Gastroesophageal sphincter (tissue), 4 donors: Measurements from ENCODE around the gene FBXL16. TPM values are rescaled to one million over a fixed set of nuclear protein-coding genes. Genes with fewer than 3 reads are reported as not detected.

Experiments
- ATAC-seq: fragments of 150-250 bp; one replicate; pipeline ENCODE4 v1.9.1; 2016; ENCODE audit warnings: mild to moderate bottlenecking, moderate library complexity
- H3K27ac ChIP-seq, 4 donors: fragments of 200-600 bp; sonication (generic) in 3 of 4; 1 replicate in 3 of 4; 2 replicates in 1 of 4; pipeline ENCODE4 v1.5.1; 2016 to 2019
- H3K27me3 ChIP-seq: fragments of 200-600 bp; sonication (generic); one replicate; pipeline ENCODE4 v1.5.1; 2019
- H3K36me3 ChIP-seq, 2 donors: fragments of 200-600 bp; sonication (generic); one replicate each; pipeline ENCODE4 v1.5.1; 2019; ENCODE audit warnings: control low read depth in 1 of 2
- H3K4me1 ChIP-seq, 3 donors: fragments of 200-600 bp; sonication (generic); 1 replicate in 2 of 3; 2 replicates in 1 of 3; pipeline ENCODE4 v1.5.1; 2016 to 2019; ENCODE audit warnings: control low read depth in 2 of 3
- H3K4me3 ChIP-seq, 2 donors: fragments of 200-600 bp; sonication (generic); one replicate each; pipeline ENCODE4 v1.5.1; 2019; ENCODE audit warnings: mild to moderate bottlenecking in 1 of 2, moderate library complexity in 1 of 2
- H3K9me3 ChIP-seq, 3 donors: fragments of 200-600 bp; sonication (generic); one replicate each; pipeline ENCODE4 v1.5.1; 2017 to 2019; ENCODE audit warnings: control low read depth in 2 of 3
- CTCF ChIP-seq, 4 experiments: fragments of 200-600 bp in 2 of 4; fragments of 450-650 bp in 2 of 4; sonication (generic) in 1 of 4; IDR thresholded peaks; one replicate each; pipeline ENCODE4 v1.5.1; 2017 to 2019; ENCODE audit warnings: antibody characterized with exemption in 4 of 4, mild to moderate bottlenecking in 2 of 4, moderate library complexity in 2 of 4
- EP300 ChIP-seq: sonication (generic); formaldehyde crosslinking; IDR thresholded peaks from one replicate; pipeline ENCODE4 v1.6.1; 2017; ENCODE audit warnings: antibody characterized with exemption, mild to moderate bottlenecking
- POLR2A ChIP-seq, 2 donors: fragments of 450-650 bp; IDR thresholded peaks; one replicate each; pipeline ENCODE4 v1.6.1; 2017; ENCODE audit warnings: antibody characterized with exemption in 2 of 2, mild to moderate bottlenecking in 2 of 2, moderate library complexity in 1 of 2
- POLR2AphosphoS5 ChIP-seq: sonication (generic); formaldehyde crosslinking; IDR thresholded peaks from one replicate; pipeline ENCODE4 v1.6.1; 2017; ENCODE audit warnings: antibody characterized with exemption
- WGBS, 2 donors: methylation state at CpG; one replicate each; pipeline ENCODE4 v1.1.5; 2018; ENCODE audit warnings: low coverage in 1 of 2; 5-methylcytosine and 5-hydroxymethylcytosine counted together
- total RNA-seq, 4 donors: library from RNA; depleted of rRNA; stranded (reverse); fragments of >200 nt; gene quantifications; one replicate each; pipeline ENCODE4 v1.1.0, GENCODE V29; 2016

Gene FBXL16
- total RNA-seq, 4 donors from 2014 or later = 0.27 to 1.4 (median 0.35) TPM

- 32% methylated on average over 5 of the region's 50 CpGs; no CpG with 5 or more reads in 1 of the 2 donors for whole genome bisulfite sequencing, 2 donors
- no peak for ATAC-seq
- no peaks in the 10 kb centered on the region for H3K36me3 ChIP-seq
- H3K27me3 ChIP-seq = peaks cover 100% of the 10 kb centered on the region
- TF ChIP-seq EP300 = no peak
- TF ChIP-seq CTCF (IDR thresholded peaks at IDR 0.05) = no peak
- no peak for TF ChIP-seq POLR2A (IDR thresholded peaks at IDR 0.05)
- no peak for TF ChIP-seq POLR2AphosphoS5
- H3K4me3 ChIP-seq = peak overlapping the region in 1 of 2 donors; percentile 28
- H3K9me3 ChIP-seq = no peaks in the 10 kb centered on the region
- H3K4me1 ChIP-seq = peaks cover 0 to 37% (median 9%) of the 10 kb centered on the region in 3 donors
- H3K27ac ChIP-seq = no peak overlapping the region
These were observed 835 bp downstream of the FBXL16 start for GRCh38 chr16:704552-705380.

GRCh38 chr16:704047-704446 is 1.6 kb downstream of the FBXL16 start:
- peaks cover 100% of the 10 kb centered on the region for H3K27me3 ChIP-seq
- no peak overlapping the region for H3K4me3 ChIP-seq
- H3K9me3 ChIP-seq = no peaks in the 10 kb centered on the region
- no peaks in the 10 kb centered on the region for H3K36me3 ChIP-seq
- ATAC-seq = no peak
- H3K4me1 ChIP-seq = peaks cover 0 to 32% (median 7%) of the 10 kb centered on the region in 3 donors
- no peak for TF ChIP-seq EP300
- TF ChIP-seq POLR2A (IDR thresholded peaks at IDR 0.05) = no peak
- TF ChIP-seq POLR2AphosphoS5 = no peak
- no peak for TF ChIP-seq CTCF (IDR thresholded peaks at IDR 0.05)
- H3K27ac ChIP-seq = no peak overlapping the region
- no CpG with 5 or more reads among the region's 7 CpGs for WGBS, 2 donors

GRCh38 chr16:703406-703805 is 2.2 kb downstream of the FBXL16 start:
- H3K4me1 ChIP-seq = peaks cover 0 to 32% (median 7%) of the 10 kb centered on the region in 3 donors
- no peak for TF ChIP-seq POLR2AphosphoS5
- TF ChIP-seq EP300 = no peak
- no peak for TF ChIP-seq POLR2A (IDR thresholded peaks at IDR 0.05)
- TF ChIP-seq CTCF (IDR thresholded peaks at IDR 0.05) = no peak
- WGBS, 2 donors = 100% methylated on average over 1 of the region's 12 CpGs; no CpG with 5 or more reads in 1 of the 2 donors
- H3K36me3 ChIP-seq = no peaks in the 10 kb centered on the region
- no peaks in the 10 kb centered on the region for H3K9me3 ChIP-seq
- H3K27ac ChIP-seq = no peak overlapping the region
- peaks cover 100% of the 10 kb centered on the region for H3K27me3 ChIP-seq
- no peak overlapping the region for H3K4me3 ChIP-seq
- ATAC-seq = no peak

GRCh38 chr16:702341-702740 is 3.3 kb downstream of the FBXL16 start:
- Histone ChIP-seq H3K4me3 (no peak overlapping the region), H3K36me3 (no peaks in the 10 kb centered on the region), H3K27me3 (peaks cover 100% of the 10 kb centered on the region), H3K4me1 (peaks cover 0 to 32% (median 7%) of the 10 kb centered on the region in 3 donors), H3K9me3 (no peaks in the 10 kb centered on the region), H3K27ac (no peak overlapping the region)
- no peak for ATAC-seq
- 84 to 88% methylated on average over 6 to 11 of the region's 19 CpGs for WGBS, 2 donors
- TF ChIP-seq POLR2A (IDR thresholded peaks at IDR 0.05) (no peak), EP300 (no peak), CTCF (IDR thresholded peaks at IDR 0.05) (no peak), POLR2AphosphoS5 (no peak)
